Mucosa of stomach (tissue), 1 donor: ENCODE results near the gene VEGFA.
A peak's percentile ranks its signal among the peaks of the same experiment; 100 is the strongest.
"Not testable (repeated sequence)": the region's sequence is repeated elsewhere in the genome, so short reads cannot be mapped to it uniquely, and the experiment has no call there.

Source experiments
- H3K27me3 ChIP-seq: one replicate; pipeline ENCODE4 v1.7.0; 2013; ENCODE audit warnings: mild to moderate bottlenecking, low read length; ENCODE audit not compliant: control insufficient read depth, insufficient read depth
- H3K36me3 ChIP-seq: one replicate; pipeline ENCODE4 v1.7.0; 2013; ENCODE audit warnings: low read length; ENCODE audit not compliant: control insufficient read depth, insufficient read depth
- H3K4me1 ChIP-seq: one replicate; pipeline ENCODE4 v1.7.0; 2013; ENCODE audit warnings: mild to moderate bottlenecking, low read length; ENCODE audit not compliant: control insufficient read depth, insufficient read depth
- H3K4me3 ChIP-seq: one replicate; pipeline ENCODE4 v1.7.0; 2013; ENCODE audit warnings: low read length
- H3K9ac ChIP-seq: one replicate; pipeline ENCODE4 v1.7.0; 2013; ENCODE audit warnings: mild to moderate bottlenecking, low read length, moderate library complexity
- H3K9me3 ChIP-seq: one replicate; pipeline ENCODE4 v1.7.0; 2013; ENCODE audit warnings: mild to moderate bottlenecking, low read length, moderate library complexity; ENCODE audit not compliant: control insufficient read depth
- donor health status: Pancreatic carcinoma.

The VEGFA gene

GRCh38 chr6:43807228-43808061 lies 37.4 kb downstream of the VEGFA start:
- peaks cover 91% of the 10 kb centered on the region for H3K4me1 ChIP-seq
- no peaks in the 10 kb centered on the region for H3K9me3 ChIP-seq
- H3K27me3 ChIP-seq: no peaks in the 10 kb centered on the region
- peak overlapping the region; percentile 5 for H3K9ac ChIP-seq
- H3K4me3 ChIP-seq: no peak overlapping the region
- H3K36me3 ChIP-seq: no peaks in the 10 kb centered on the region

- Histone ChIP-seq H3K4me3 (no peak overlapping the region), H3K4me1 (peaks cover 90% of the 10 kb centered on the region), H3K9me3 (no peaks in the 10 kb centered on the region), H3K27me3 (no peaks in the 10 kb centered on the region), H3K9ac (no peak overlapping the region), H3K36me3 (no peaks in the 10 kb centered on the region)
Observed at GRCh38 chr6:43808412-43808811, 38.4 kb downstream of the VEGFA start.

- H3K4me1 ChIP-seq: peaks cover 90% of the 10 kb centered on the region
- no peak overlapping the region for H3K9ac ChIP-seq
- no peak overlapping the region for H3K4me3 ChIP-seq
- H3K9me3 ChIP-seq: no peaks in the 10 kb centered on the region
- no peaks in the 10 kb centered on the region for H3K27me3 ChIP-seq
- no peaks in the 10 kb centered on the region for H3K36me3 ChIP-seq
Observed at GRCh38 chr6:43809417-43810305, 39.6 kb downstream of the VEGFA start.

- Histone ChIP-seq H3K27me3 (no peaks in the 10 kb centered on the region), H3K4me3 (no peak overlapping the region), H3K9me3 (no peaks in the 10 kb centered on the region), H3K36me3 (no peaks in the 10 kb centered on the region), H3K4me1 (peaks cover 83% of the 10 kb centered on the region), H3K9ac (no peak overlapping the region)
Observed at GRCh38 chr6:43810965-43811732, 41.1 kb downstream of the VEGFA start.

GRCh38 chr6:43811733-43812099 lies 41.7 kb downstream of the VEGFA start:
- no peaks in the 10 kb centered on the region for H3K36me3 ChIP-seq
- no peak overlapping the region for H3K9ac ChIP-seq
- H3K27me3 ChIP-seq: no peaks in the 10 kb centered on the region
- no peak overlapping the region for H3K4me3 ChIP-seq
- H3K9me3 ChIP-seq: no peaks in the 10 kb centered on the region
- peaks cover 83% of the 10 kb centered on the region for H3K4me1 ChIP-seq

- no peaks in the 10 kb centered on the region for H3K9me3 ChIP-seq
- H3K9ac ChIP-seq: peak overlapping the region; percentile 36
- no peak overlapping the region for H3K4me3 ChIP-seq
- H3K27me3 ChIP-seq: no peaks in the 10 kb centered on the region
- peaks cover 78% of the 10 kb centered on the region for H3K4me1 ChIP-seq
- no peaks in the 10 kb centered on the region for H3K36me3 ChIP-seq
Observed at GRCh38 chr6:43812850-43813578, 43.0 kb downstream of the VEGFA start.

- Histone ChIP-seq H3K4me1 (peaks cover 71% of the 10 kb centered on the region), H3K36me3 (no peaks in the 10 kb centered on the region), H3K9ac (no peak overlapping the region)
Observed at GRCh38 chr6:43814111-43814510, 44.1 kb downstream of the VEGFA start.

GRCh38 chr6:43814865-43815264 lies 44.9 kb downstream of the VEGFA start:
- no peaks in the 10 kb centered on the region for H3K36me3 ChIP-seq
- no peak overlapping the region for H3K9ac ChIP-seq
- no peaks in the 10 kb centered on the region for H3K9me3 ChIP-seq
- peaks cover 64% of the 10 kb centered on the region for H3K4me1 ChIP-seq
- H3K4me3 ChIP-seq: no peak overlapping the region
- no peaks in the 10 kb centered on the region for H3K27me3 ChIP-seq

More at GRCh38 chr6:43814111-43814510, 44.1 kb downstream of the VEGFA start:
- Histone ChIP-seq H3K27me3 (no peaks in the 10 kb centered on the region), H3K4me3 (no peak overlapping the region), H3K9me3 (no peaks in the 10 kb centered on the region)

- no peak overlapping the region for H3K4me3 ChIP-seq
- H3K27me3 ChIP-seq: no peaks in the 10 kb centered on the region
- H3K36me3 ChIP-seq: no peaks in the 10 kb centered on the region
- H3K9me3 ChIP-seq: no peaks in the 10 kb centered on the region
- no peak overlapping the region for H3K9ac ChIP-seq
- H3K4me1 ChIP-seq: peaks cover 49% of the 10 kb centered on the region
Observed at GRCh38 chr6:43817192-43817591, 47.2 kb downstream of the VEGFA start.

- H3K27me3 ChIP-seq: not testable (repeated sequence)
Observed at GRCh38 chr6:43818973-43819372, 49.0 kb downstream of the VEGFA start.

GRCh38 chr6:43819958-43820357 lies 49.9 kb downstream of the VEGFA start:
- H3K36me3 ChIP-seq: no peaks in the 10 kb centered on the region
- H3K27me3 ChIP-seq: no peaks in the 10 kb centered on the region
- H3K9ac ChIP-seq: no peak overlapping the region
- H3K9me3 ChIP-seq: no peaks in the 10 kb centered on the region
- H3K4me1 ChIP-seq: peaks cover 43% of the 10 kb centered on the region
- no peak overlapping the region for H3K4me3 ChIP-seq

More at GRCh38 chr6:43818973-43819372, 49.0 kb downstream of the VEGFA start:
- not testable (repeated sequence) for H3K4me3 ChIP-seq, H3K9ac ChIP-seq, H3K36me3 ChIP-seq, H3K9me3 ChIP-seq
- peaks cover 43% of the 10 kb centered on the region for H3K4me1 ChIP-seq
